NCI-H1436 treated with DMSO at 0.1 percent for 48 hours (cell line): Measurements from ENCODE around the gene RAB29.

ENCODE experiments used
- DNase-seq: peaks from one replicate; lab custom pipeline; 2025; lab: John Stamatoyannopoulos, UW

RAB29 gene

GRCh38 chr1:205763980-205764379 is 11.3 kb downstream of the RAB29 start:
- DNase-seq: no peak

- no peak for DNase-seq
Measured at GRCh38 chr1:205760606-205761005, 14.7 kb downstream of the RAB29 start.

GRCh38 chr1:205756552-205756951 is 18.7 kb downstream of the RAB29 start:
- DNase-seq: no peak

- no peak for DNase-seq
Measured at GRCh38 chr1:205754857-205755256, 20.4 kb downstream of the RAB29 start.

DNA sequence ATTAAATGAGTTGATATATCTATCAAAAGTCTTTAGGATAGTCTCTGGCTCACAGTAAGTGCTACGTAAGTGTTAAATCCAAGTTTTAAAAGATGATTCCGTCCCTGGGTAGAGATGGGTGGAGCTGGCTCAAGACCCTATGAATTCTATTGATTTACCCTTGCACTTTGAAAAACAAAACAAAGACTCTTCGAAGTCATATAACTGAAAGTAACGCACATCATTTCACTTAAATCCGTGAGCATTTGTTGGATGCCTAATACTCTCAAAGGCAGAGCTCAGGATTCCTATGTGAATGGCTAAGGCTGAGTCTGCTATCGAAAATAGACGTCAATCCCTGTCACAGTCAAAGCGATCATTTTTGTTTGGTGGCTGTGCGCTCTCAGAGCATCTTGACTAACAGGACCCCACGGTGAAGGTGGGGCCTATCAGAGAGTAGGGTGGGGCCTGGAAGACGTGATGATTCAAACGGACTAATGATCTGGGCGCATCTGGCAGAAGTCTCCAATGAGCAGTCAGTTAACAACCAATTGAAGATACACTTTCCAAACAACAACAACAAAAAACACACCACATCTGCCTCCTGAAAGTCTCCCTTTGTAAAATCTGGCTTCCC is 24.1 kb downstream of the RAB29 start:
- no peak for DNase-seq

DNA sequence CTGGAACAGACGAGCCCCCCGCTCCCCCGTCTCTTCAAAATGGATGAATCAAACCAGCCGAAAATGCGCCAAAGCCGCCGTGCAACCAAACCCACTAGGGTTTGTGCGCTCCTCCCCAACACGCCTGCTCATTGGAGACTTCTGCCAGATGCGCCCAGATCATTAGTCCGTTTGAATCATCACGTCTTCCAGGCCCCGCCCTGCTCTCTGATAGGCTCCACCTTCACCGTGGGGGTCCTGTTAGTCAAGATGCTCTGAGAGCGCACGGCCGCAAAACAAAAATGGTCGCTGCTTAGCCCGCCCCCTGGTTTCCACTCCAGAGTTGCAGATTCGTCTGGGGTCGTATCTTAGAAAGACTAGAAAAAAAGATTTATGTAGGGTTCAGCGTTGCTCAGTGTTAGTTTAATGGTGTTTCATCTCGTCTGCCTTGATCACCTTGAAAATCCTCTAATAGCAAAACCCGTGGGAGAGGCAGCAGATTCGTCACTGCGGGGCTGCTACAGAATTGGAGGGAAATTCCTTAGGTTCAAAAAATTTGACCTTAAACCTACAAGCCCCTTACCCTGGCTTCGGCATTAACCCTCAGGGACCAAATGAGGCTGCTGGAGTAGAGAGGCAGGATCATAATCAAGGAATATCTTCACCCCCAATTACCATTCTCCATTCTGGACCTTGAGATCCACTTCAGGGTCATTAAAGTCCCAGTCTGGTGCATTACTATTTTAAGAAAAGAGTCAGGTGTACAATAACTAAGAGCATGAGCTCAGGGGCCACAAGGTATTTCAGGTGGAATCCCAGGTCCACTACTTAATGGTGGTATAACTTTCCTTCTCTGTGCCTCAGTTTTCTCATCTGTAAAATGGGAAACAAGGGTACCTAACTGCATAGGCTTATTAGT is 24.9 kb downstream of the RAB29 start, which contains the start of gene NUCKS1:
TSS of gene NUCKS1 (minus strand) at position 45 of the 898 bp plus-strand sequence. CDS start 209 bp downstream, outside the sequence.
- DNase-seq: peak; percentile 99

DNA sequence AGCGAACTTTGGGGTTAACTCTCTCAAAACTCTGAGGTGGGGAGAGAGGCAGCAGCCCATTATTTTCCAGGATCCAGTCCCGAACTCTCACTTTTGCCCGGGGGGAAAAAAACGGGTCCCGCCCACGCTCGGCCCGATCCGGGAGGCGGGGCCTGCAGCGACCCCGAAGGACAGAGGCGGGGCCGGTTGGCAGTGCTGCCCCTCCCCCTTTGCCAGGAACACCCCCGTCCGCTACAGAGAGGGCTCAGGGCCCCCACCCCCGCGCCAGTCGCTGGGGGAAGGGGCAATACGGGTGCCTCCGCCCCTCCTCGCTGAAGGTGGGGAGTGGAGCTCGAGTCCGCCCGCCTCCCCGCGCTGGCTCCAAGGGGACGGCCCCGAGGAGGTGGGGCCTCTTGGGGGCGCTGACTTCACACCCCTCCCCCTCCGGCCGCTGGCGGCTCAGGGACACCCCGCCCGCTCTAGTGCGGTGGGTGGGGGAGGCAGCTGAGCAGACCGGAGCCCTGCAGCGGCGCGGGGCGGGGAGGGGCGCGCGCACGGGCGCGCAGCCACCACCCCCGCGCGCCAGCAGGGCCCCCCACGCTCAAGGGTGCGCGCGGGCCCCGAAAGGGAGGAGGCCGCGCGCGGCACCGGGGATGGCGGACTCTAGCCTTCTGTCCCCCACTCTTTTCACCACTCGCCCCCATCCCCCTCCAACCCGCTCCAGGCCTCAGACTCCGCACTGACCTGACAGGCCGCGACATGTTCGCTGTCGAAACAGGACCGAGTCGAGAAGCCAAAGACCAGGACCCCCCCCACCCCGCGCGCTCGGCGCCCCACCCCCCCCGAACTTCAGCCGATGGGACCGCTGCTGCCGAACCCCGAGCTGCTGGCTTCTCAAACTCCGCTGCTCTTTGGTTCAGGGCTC is 25.8 kb downstream of the RAB29 start:
- DNase-seq: peak; percentile 92

- DNase-seq: peak; percentile 21
Measured at GRCh38 chr1:205748403-205749233, 26.7 kb downstream of the RAB29 start.

- DNase-seq: no peak
Measured at GRCh38 chr1:205746757-205747412, 28.4 kb downstream of the RAB29 start.

DNA sequence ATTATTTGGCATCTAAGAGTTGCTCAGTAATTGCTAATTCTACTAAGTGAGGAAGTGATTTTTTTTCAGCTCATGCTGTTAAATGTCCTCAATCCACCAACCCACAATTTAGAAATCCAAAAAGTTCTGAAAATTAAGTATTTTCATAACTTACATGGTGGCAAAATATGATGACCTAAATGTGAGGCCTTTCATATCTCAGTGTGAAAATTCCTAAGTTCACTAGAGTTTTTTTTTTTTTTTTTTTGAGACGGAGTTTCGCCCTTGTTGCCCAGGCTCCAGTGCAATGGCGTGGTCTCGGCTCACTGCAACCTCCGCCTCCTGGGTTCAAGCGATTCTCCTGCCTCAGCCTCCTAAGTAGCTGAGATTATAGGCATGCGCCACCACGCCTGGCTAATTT is 30.9 kb downstream of the RAB29 start:
- no peak for DNase-seq

DNA sequence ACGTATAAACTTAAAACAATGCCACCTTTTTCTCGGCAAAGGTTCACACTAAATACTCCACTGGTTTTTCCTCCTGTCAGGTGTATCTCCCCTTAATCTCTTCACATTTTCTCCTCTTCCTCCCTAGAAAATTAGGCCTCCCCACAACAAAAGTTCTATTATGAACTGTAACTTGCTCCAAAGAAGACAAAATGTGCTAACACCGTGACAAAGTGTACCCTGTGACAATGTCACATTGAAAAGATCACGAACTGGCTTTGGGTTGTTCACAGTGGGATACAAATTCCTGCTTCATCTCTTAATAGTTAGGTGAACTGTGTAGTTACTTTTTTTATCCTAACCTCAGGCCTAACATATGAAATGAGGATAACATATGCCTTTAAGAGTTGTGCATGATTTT is 31.3 kb downstream of the RAB29 start:
- no peak for DNase-seq

DNA sequence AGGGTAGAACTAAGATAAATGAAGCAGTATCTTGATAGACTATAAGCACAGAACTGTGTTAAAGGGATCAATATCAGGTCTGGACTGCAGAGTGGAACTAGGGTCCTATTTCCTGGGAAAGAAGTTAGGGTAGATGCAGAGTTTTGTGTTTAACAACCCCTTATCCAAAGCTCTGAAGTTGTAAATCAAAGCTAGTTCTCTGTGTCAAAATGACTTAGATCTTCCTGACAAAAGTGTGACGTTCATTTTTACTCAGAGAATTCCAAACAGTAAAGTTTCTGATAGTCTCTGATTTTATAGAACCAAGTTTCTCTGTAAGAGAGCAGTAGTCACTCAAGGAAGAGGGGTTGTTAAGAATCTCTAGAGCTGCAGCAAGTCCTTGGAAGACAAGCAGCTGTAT is 33.6 kb downstream of the RAB29 start:
- DNase-seq: no peak

DNA sequence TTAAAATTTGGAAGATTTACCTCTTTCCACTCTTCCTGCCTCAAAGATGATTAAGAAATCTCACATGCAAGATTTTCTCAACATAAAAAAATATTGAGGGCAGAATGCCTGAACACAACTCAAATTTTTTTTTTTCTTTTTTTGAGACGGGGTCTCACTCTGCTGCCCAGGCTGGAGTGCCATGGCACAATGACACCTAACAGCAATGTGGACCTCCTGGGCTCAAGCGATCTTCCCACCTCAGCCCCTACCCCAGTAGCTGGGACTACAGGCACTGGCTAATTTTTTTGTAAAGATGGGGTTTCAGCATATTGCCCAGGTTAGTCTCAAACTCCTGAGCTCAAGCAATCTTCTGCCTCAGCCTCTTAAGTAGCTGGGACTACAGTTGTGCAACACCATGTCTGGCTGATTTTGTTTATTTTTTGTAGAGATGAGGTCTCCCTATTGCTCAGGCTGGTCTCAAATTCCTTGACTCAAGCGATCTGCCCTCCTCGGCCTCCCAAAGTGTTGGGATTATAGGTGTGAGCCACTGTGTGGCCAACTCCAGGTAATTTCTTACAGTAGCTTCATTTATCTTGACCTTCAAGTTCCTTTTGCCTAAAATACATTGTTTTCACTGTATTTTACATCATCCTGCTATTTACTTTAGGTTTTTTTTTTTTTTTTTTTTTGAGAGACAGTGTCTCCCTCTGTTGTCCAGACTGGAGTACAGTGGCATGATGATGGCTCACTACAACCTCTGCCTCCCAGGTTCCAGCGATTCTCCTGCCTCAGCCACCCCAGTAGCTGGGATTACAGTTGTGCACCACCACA is 35.7 kb downstream of the RAB29 start:
- no peak for DNase-seq

- DNase-seq: no peak
Measured at GRCh38 chr1:205735218-205735617, 40.1 kb downstream of the RAB29 start.

DNA sequence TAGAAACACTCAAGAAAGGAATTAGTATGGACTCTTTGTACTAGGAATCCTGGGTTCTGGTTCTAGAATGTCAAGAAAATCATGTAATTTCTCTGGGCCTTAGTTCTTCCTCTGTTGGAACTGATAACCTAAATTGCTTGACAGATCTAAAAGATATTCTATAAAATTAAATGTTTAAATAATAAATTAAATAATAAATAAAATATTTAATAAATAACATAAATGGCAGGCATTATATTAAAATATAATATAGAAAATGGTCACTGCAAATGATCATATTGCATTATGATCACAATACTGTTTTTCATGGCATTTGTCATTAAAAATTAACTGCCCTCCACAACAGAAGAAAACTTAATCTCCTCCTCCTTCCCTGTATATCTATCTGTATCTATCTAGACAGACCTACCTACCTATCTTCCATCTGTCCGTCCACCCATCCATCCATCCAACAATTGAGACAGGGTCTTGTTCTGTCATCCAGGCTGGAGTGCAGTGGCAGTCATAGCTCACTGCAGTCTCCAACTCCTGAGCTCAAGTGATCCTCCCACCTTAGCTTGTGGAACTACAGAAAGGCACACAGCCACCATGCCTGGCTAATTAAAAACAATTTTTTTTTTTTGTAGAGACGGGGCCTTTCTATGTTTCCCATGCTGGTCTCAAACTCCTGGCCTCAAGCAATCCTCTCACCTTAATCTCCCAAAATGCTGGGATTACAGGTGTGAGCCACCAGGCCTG is 41.7 kb downstream of the RAB29 start:
- no peak for DNase-seq

DNA sequence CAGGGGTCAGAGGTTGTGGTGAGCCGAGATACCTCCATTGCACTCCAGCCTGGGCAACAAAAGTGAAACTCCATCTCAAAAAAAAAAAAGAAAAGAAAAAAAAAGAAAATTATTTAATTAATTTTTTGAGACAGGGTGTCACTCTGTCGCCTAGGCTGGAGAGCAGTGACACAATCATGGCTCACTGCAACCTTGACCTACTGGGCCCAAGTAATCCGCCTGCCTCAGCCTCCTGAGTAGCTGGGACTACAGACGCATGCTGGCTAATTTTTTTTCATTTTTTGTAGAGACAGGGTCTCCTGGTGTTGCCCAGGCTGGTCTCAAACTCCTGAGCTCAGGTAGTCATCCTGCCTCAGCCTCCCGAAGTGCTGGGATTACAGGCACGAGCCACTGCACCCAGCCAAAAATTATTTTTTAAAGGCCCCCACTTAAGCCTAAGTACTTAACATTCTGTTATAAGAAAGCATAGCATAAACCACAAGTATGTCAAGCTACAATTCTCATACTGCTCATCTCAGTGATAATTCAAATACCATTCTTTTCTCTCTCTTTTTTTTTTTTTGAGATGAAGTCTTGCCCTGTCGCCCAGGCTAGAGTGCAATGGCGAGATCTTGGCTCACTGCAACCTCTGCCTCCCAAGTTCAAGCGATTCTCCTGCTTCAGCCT is 45.2 kb downstream of the RAB29 start:
- no peak for DNase-seq

GRCh38 chr1:205726619-205727125 is 48.6 kb downstream of the RAB29 start:
- DNase-seq: no peak

- DNase-seq: no peak
Measured at GRCh38 chr1:205725514-205725913, 49.8 kb downstream of the RAB29 start.
